ENCODE results near the gene NEUROD1.

Gene NEUROD1

DNA sequence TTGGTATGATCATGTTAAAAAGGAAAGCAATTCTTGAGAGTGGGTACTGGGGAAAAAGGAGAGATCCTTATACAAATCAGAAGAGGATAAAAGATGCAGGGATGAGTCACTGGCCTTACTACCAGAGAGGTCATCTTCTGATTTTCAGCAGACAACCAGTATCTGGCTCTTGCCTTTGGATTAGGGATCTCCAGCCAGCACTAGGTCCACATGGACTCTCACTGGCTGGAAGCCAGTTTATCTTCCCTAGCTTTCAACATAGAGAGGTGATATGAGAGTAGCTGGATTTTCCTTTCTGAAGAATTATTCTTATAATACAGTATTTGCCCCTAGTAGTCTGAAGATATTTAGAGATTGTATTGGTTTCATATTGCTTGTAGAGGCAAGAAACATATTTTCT is 53.6 kb downstream of the NEUROD1 start:
- TF ChIP-seq MAX (IDR thresholded peaks at IDR 0.05): no peak
- TF ChIP-seq EGR1 (IDR thresholded peaks at IDR 0.05): no peak
- no peak for TF ChIP-seq USF1 (IDR thresholded peaks at IDR 0.05)
- TF ChIP-seq, protein P1, sequence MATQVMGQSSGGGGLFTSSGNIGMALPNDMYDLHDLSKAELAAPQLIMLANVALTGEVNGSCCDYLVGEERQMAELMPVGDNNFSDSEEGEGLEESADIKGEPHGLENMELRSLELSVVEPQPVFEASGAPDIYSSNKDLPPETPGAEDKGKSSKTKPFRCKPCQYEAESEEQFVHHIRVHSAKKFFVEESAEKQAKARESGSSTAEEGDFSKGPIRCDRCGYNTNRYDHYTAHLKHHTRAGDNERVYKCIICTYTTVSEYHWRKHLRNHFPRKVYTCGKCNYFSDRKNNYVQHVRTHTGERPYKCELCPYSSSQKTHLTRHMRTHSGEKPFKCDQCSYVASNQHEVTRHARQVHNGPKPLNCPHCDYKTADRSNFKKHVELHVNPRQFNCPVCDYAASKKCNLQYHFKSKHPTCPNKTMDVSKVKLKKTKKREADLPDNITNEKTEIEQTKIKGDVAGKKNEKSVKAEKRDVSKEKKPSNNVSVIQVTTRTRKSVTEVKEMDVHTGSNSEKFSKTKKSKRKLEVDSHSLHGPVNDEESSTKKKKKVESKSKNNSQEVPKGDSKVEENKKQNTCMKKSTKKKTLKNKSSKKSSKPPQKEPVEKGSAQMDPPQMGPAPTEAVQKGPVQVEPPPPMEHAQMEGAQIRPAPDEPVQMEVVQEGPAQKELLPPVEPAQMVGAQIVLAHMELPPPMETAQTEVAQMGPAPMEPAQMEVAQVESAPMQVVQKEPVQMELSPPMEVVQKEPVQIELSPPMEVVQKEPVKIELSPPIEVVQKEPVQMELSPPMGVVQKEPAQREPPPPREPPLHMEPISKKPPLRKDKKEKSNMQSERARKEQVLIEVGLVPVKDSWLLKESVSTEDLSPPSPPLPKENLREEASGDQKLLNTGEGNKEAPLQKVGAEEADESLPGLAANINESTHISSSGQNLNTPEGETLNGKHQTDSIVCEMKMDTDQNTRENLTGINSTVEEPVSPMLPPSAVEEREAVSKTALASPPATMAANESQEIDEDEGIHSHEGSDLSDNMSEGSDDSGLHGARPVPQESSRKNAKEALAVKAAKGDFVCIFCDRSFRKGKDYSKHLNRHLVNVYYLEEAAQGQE (IDR thresholded peaks at IDR 0.05; ENCODE audit: low read depth): no peak
- TF ChIP-seq CEBPB (IDR thresholded peaks at IDR 0.05): no peak
- TF ChIP-seq YY1 (IDR thresholded peaks at IDR 0.05; ENCODE audit: low read depth): no peak
- TF ChIP-seq NFIC (IDR thresholded peaks at IDR 0.05): no peak
- TF ChIP-seq TEAD4 (IDR thresholded peaks at IDR 0.05): no peak
